BE2C (cell line): Measurements from ENCODE around the gene RIMS3.
A peak's percentile ranks its signal among the peaks of the same experiment; 100 is the strongest.
"Not testable (repeated sequence)": the region's sequence is repeated elsewhere in the genome, so short reads cannot be mapped to it uniquely, and the experiment has no call there.

Experiments
- DNase-seq: peaks from one replicate; pipeline ENCODE4 v3.0.0-alpha.2; 2020
- H3K27me3 ChIP-seq: fragments of 250-450 bp; sonication (Bioruptor Pico); 2 replicates; pipeline ENCODE4 v1.5.1; 2020; ENCODE audit warnings: mild to moderate bottlenecking
- H3K36me3 ChIP-seq: fragments of 250-450 bp; sonication (Bioruptor Pico); 2 replicates; pipeline ENCODE4 v1.5.1; 2020; ENCODE audit warnings: mild to moderate bottlenecking
- H3K4me1 ChIP-seq: fragments of 250-450 bp; sonication (Bioruptor Pico); 2 replicates; pipeline ENCODE4 v1.5.1; 2020
- H3K4me3 ChIP-seq: 2 replicates; pipeline ENCODE4 v1.5.1; 2011; ENCODE audit warnings: low read depth, low read length
- H3K9me3 ChIP-seq: fragments of 250-450 bp; sonication (Bioruptor Pico); 2 replicates; pipeline ENCODE4 v1.5.1; 2020
- CTCF ChIP-seq: IDR thresholded peaks from 2 replicates; pipeline ENCODE4 v1.5.1; 2012; ENCODE audit warnings: mild to moderate bottlenecking, low read depth, low read length

The RIMS3 gene

GRCh38 chr1:40630488-40631223 is 34.8 kb downstream of the RIMS3 start:
- Histone ChIP-seq H3K27me3 (no peaks in the 10 kb centered on the region), H3K4me3 (no peak overlapping the region), H3K36me3 (peaks cover 40% of the 10 kb centered on the region), H3K9me3 (no peaks in the 10 kb centered on the region), H3K4me1 (peaks cover 13% of the 10 kb centered on the region)
- DNase-seq = peak; percentile 62
- TF ChIP-seq CTCF = peak; percentile 62

- peaks cover 44% of the 10 kb centered on the region for H3K36me3 ChIP-seq
- not testable (repeated sequence) for H3K9me3 ChIP-seq, H3K27me3 ChIP-seq, H3K4me3 ChIP-seq, DNase-seq
- peaks cover 13% of the 10 kb centered on the region for H3K4me1 ChIP-seq
Measured at GRCh38 chr1:40629546-40629945, 35.9 kb downstream of the RIMS3 start.

- TF ChIP-seq CTCF = no peak
- DNase-seq = no peak
- peaks cover 44% of the 10 kb centered on the region for H3K36me3 ChIP-seq
Measured at GRCh38 chr1:40628903-40629292, 36.6 kb downstream of the RIMS3 start.

GRCh38 chr1:40627987-40628902 is 37.2 kb downstream of the RIMS3 start:
- Histone ChIP-seq H3K27me3 (no peaks in the 10 kb centered on the region), H3K9me3 (no peaks in the 10 kb centered on the region), H3K4me3 (no peak overlapping the region), H3K4me1 (peaks cover 3% of the 10 kb centered on the region; the same call in 1 of the 2 replicates), H3K36me3 (peaks cover 44% of the 10 kb centered on the region)
- no peak for TF ChIP-seq CTCF
- DNase-seq = no peak

More at GRCh38 chr1:40628903-40629292, 36.6 kb downstream of the RIMS3 start:
- Histone ChIP-seq H3K4me1 (peaks cover 8% of the 10 kb centered on the region; the same call in 1 of the 2 replicates), H3K4me3 (no peak overlapping the region), H3K27me3 (no peaks in the 10 kb centered on the region), H3K9me3 (no peaks in the 10 kb centered on the region)

- no peaks in the 10 kb centered on the region for H3K27me3 ChIP-seq
- H3K4me3 ChIP-seq = no peak overlapping the region
- H3K36me3 ChIP-seq = peaks cover 44% of the 10 kb centered on the region
- no peaks in the 10 kb centered on the region for H3K4me1 ChIP-seq
- H3K9me3 ChIP-seq = no peaks in the 10 kb centered on the region
- DNase-seq = no peak
- TF ChIP-seq CTCF = no peak
Measured at GRCh38 chr1:40626383-40626770, 39.1 kb downstream of the RIMS3 start.

GRCh38 chr1:40625476-40626382 is 39.8 kb downstream of the RIMS3 start:
- Histone ChIP-seq H3K9me3 (no peaks in the 10 kb centered on the region), H3K27me3 (no peaks in the 10 kb centered on the region), H3K4me1 (no peaks in the 10 kb centered on the region), H3K36me3 (peaks cover 40% of the 10 kb centered on the region), H3K4me3 (no peak overlapping the region)
- no peak for DNase-seq
- TF ChIP-seq CTCF = no peak
